ENCODE measurements around the gene SPSB3. TPM values are rescaled to one million over a fixed set of nuclear protein-coding genes. Genes with fewer than 3 reads are reported as not detected.
A peak's percentile ranks its signal among the peaks of the same experiment; 100 is the strongest.

Gene SPSB3
- total RNA-seq, 1 donor from 2014 or later, result 36.8 TPM

- Histone ChIP-seq H3K4me1 (peaks cover 67% of the 10 kb centered on the region), H3K9me3 (replicated peaks) (no peaks in the 10 kb centered on the region), H3K36me3 (peaks cover 49% of the 10 kb centered on the region), H3K27ac (replicated peaks) (peak overlapping the region; percentile 90), H3K4me3 (peak overlapping the region; percentile 96), H3K27me3 (ENCODE audit: low read depth) (no peaks in the 10 kb centered on the region)
- intact Hi-C loops (cut with micrococcal nuclease), result no loop called here
- TF ChIP-seq CTCF (IDR thresholded peaks at IDR 0.05; ENCODE audit: borderline replicate concordance), result peak; percentile 17
- no peak for DNase-seq
Measured at GRCh38 chr16:1781758-1782407, 488 bp downstream of the SPSB3 start.

- H3K36me3 ChIP-seq, result peaks cover 49% of the 10 kb centered on the region
- no peaks in the 10 kb centered on the region for H3K9me3 ChIP-seq (replicated peaks)
- H3K27me3 ChIP-seq (ENCODE audit: low read depth), result no peaks in the 10 kb centered on the region
- intact Hi-C loops (cut with micrococcal nuclease), result no loop called here
- no peak for DNase-seq
- peak overlapping the region; percentile 96 for H3K4me3 ChIP-seq
- H3K4me1 ChIP-seq, result peaks cover 69% of the 10 kb centered on the region
- H3K27ac ChIP-seq (replicated peaks), result peak overlapping the region; percentile 90
- no peak for TF ChIP-seq CTCF (IDR thresholded peaks at IDR 0.05; ENCODE audit: borderline replicate concordance)
Measured at GRCh38 chr16:1781254-1781653, 1.1 kb downstream of the SPSB3 start.

- no peak for TF ChIP-seq CTCF (IDR thresholded peaks at IDR 0.05; ENCODE audit: borderline replicate concordance)
- H3K4me1 ChIP-seq, result peaks cover 63% of the 10 kb centered on the region
- H3K9me3 ChIP-seq (replicated peaks), result no peaks in the 10 kb centered on the region
- H3K27ac ChIP-seq (replicated peaks), result no peak overlapping the region
- H3K4me3 ChIP-seq, result peak overlapping the region; percentile 96
- H3K36me3 ChIP-seq, result peaks cover 50% of the 10 kb centered on the region
- intact Hi-C loops (cut with micrococcal nuclease), result no loop called here
- DNase-seq, result no peak
- H3K27me3 ChIP-seq (ENCODE audit: low read depth), result no peaks in the 10 kb centered on the region
Measured at GRCh38 chr16:1780677-1781072, 1.7 kb downstream of the SPSB3 start.

- H3K9me3 ChIP-seq (replicated peaks), result no peaks in the 10 kb centered on the region
- H3K36me3 ChIP-seq, result peaks cover 57% of the 10 kb centered on the region
- no peaks in the 10 kb centered on the region for H3K27me3 ChIP-seq (ENCODE audit: low read depth)
- TF ChIP-seq CTCF (IDR thresholded peaks at IDR 0.05; ENCODE audit: borderline replicate concordance), result no peak
- H3K4me1 ChIP-seq, result peaks cover 60% of the 10 kb centered on the region
- intact Hi-C loops (cut with micrococcal nuclease), result no loop called here
- no peak for DNase-seq
- no peak overlapping the region for H3K27ac ChIP-seq (replicated peaks)
- no peak overlapping the region for H3K4me3 ChIP-seq
Measured at GRCh38 chr16:1779741-1780676, 2.4 kb downstream of the SPSB3 start.

- Histone ChIP-seq H3K4me1 (peaks cover 60% of the 10 kb centered on the region), H3K36me3 (peaks cover 58% of the 10 kb centered on the region), H3K27me3 (ENCODE audit: low read depth) (no peaks in the 10 kb centered on the region), H3K4me3 (no peak overlapping the region), H3K27ac (replicated peaks) (no peak overlapping the region), H3K9me3 (replicated peaks) (no peaks in the 10 kb centered on the region)
- intact Hi-C loops (cut with micrococcal nuclease), result no loop called here
- DNase-seq, result no peak
- TF ChIP-seq CTCF (IDR thresholded peaks at IDR 0.05; ENCODE audit: borderline replicate concordance), result no peak
Measured at GRCh38 chr16:1779234-1779701, 3.1 kb downstream of the SPSB3 start.

Data from left ventricle myocardium inferior (tissue), 1 donor.